B cell (primary cell): ENCODE results near the gene CCDC9. TPM values are rescaled to one million over a fixed set of nuclear protein-coding genes. Genes with fewer than 3 reads are reported as not detected.

Source experiments
- ATAC-seq: fragments of 200-7000 bp; cut with Tn5 transposase; one replicate; pipeline ENCODE4 v1.10.0; 2021; ENCODE audit warnings: low read depth, mild to moderate bottlenecking, moderate number of reproducible peaks, moderate library complexity
- CTCF ChIA-PET: fragments of 350-600 bp; sonication (Branson Sonifier 250); formaldehyde crosslinking; loops from one replicate; lab custom pipeline; 2021; ENCODE audit warnings: antibody characterized with exemption, inconsistent platforms; lab: Charles Lee
- POLR2A ChIA-PET: fragments of 350-600 bp; sonication (Branson Sonifier 250); formaldehyde crosslinking; loops from one replicate; lab custom pipeline; 2021; ENCODE audit warnings: antibody characterized with exemption; lab: Charles Lee
- DNase-seq: peaks from one replicate; pipeline ENCODE4 v3.0.0; 2013
- H2AFZ ChIP-seq: 2 replicates; pipeline ENCODE4 v1.6.1; 2012; ENCODE audit warnings: mild to moderate bottlenecking, low read depth, low read length; ENCODE audit not compliant: insufficient read depth, poor library complexity, severe bottlenecking
- H3K27ac ChIP-seq, 2 donors: 1 replicate in 1 of 2; 2 replicates in 1 of 2; pipeline ENCODE4 v1.5.1; 2012 to 2013; ENCODE audit warnings: low read length in 2 of 2, mild to moderate bottlenecking in 2 of 2, moderate library complexity in 1 of 2
- H3K27me3 ChIP-seq, 4 experiments: fragments of 200-600 bp in 1 of 4; sonication (generic) in 1 of 4; replicated peaks in 1 of 4; 1 replicate in 2 of 4; 2 replicates in 2 of 4; pipeline versions ENCODE4 v1.6.1 to v1.7.0; 2013 to 2016; ENCODE audit warnings: low read length in 3 of 4, mild to moderate bottlenecking in 2 of 4, mixed read lengths in 1 of 4, moderate library complexity in 1 of 4; ENCODE audit not compliant: insufficient read depth in 4 of 4, control insufficient read depth in 3 of 4; ENCODE audit errors: control extremely low read depth in 1 of 4
- H3K36me3 ChIP-seq, 2 experiments: replicated peaks in 1 of 2; 1 replicate in 1 of 2; 2 replicates in 1 of 2; pipeline versions ENCODE4 v1.6.1 to v1.7.1; 2013; ENCODE audit warnings: low read length in 1 of 2; ENCODE audit not compliant: insufficient read depth in 2 of 2, control insufficient read depth in 1 of 2; ENCODE audit errors: control extremely low read depth in 1 of 2, extremely low read depth in 1 of 2
- H3K4me1 ChIP-seq, 2 donors: fragments of 200-600 bp in 1 of 2; sonication (generic) in 1 of 2; 1 replicate in 1 of 2; 2 replicates in 1 of 2; pipeline versions ENCODE4 v1.5.1 to v1.6.1; 2013 to 2017; ENCODE audit warnings: low read length in 2 of 2; ENCODE audit not compliant: control insufficient read depth in 2 of 2, insufficient read depth in 2 of 2
- H3K4me2 ChIP-seq: replicated peaks from 2 replicates; pipeline ENCODE3; 2012; ENCODE audit warnings: mild to moderate bottlenecking, low read depth, low read length; ENCODE audit not compliant: poor library complexity, severe bottlenecking
- H3K4me3 ChIP-seq, 5 experiments: fragments of 200-600 bp in 1 of 5; sonication (generic) in 1 of 5; 1 replicate in 3 of 5; 2 replicates in 2 of 5; pipeline versions ENCODE4 v1.5.1 to v1.7.0; 2011 to 2016; ENCODE audit warnings: low read length in 4 of 5, mild to moderate bottlenecking in 4 of 5, low read depth in 2 of 5, control low read depth in 1 of 5, moderate library complexity in 1 of 5; ENCODE audit not compliant: insufficient read depth in 1 of 5; ENCODE audit errors: control extremely low read depth in 1 of 5, extremely low read depth in 1 of 5
- H3K79me2 ChIP-seq: fragments of 200-600 bp; sonication (generic); one replicate; pipeline ENCODE4 v1.6.0; 2016; ENCODE audit warnings: low read length; ENCODE audit not compliant: control insufficient read depth, insufficient read depth
- H3K9ac ChIP-seq: fragments of 200-600 bp; sonication (generic); 2 replicates; pipeline ENCODE4 v1.6.1; 2017; ENCODE audit warnings: mild to moderate bottlenecking, low read length, moderate library complexity
- H3K9me3 ChIP-seq, 3 donors: one replicate each; pipeline versions ENCODE4 v1.6.1 to v1.7.1; 2013; ENCODE audit warnings: low read length in 2 of 3; ENCODE audit not compliant: control insufficient read depth in 2 of 3, insufficient read depth in 1 of 3; ENCODE audit errors: control extremely low read depth in 1 of 3
- H4K20me1 ChIP-seq: 2 replicates; pipeline ENCODE4 v1.6.0; 2012; ENCODE audit warnings: mild to moderate bottlenecking, low read length; ENCODE audit not compliant: insufficient read depth, control insufficient read depth, poor library complexity, severe bottlenecking
- H3K27ac Mint-ChIP-seq: one replicate; pipeline ENCODE4 v1.8.0; 2021; ENCODE audit warnings: mixed read lengths
- H3K27me3 Mint-ChIP-seq: one replicate; pipeline ENCODE4 v1.8.0; 2021; ENCODE audit warnings: mixed read lengths
- H3K4me1 Mint-ChIP-seq: one replicate; pipeline ENCODE4 v1.8.0; 2021; ENCODE audit warnings: mixed read lengths
- H3K4me3 Mint-ChIP-seq: one replicate; pipeline ENCODE4 v1.8.0; 2021; ENCODE audit warnings: mixed read lengths
- H3K9me3 Mint-ChIP-seq: one replicate; pipeline ENCODE4 v1.8.0; 2022; ENCODE audit warnings: mixed read lengths; ENCODE audit not compliant: insufficient read depth
- CTCF ChIP-seq: fragments of 200-600 bp; IDR thresholded peaks from one replicate; pipeline ENCODE4 v1.8.0; 2022; ENCODE audit warnings: antibody characterized with exemption, mild to moderate bottlenecking
- EZH2 ChIP-seq: IDR thresholded peaks from 2 replicates; pipeline ENCODE4 v1.6.1; 2012; ENCODE audit warnings: borderline replicate concordance, low read depth, mild to moderate bottlenecking, moderate library complexity, low read length; ENCODE audit not compliant: insufficient read depth, poor library complexity, severe bottlenecking
- WGBS: methylation state at CpG from one replicate; pipeline ENCODE4 v1.1.5; 2013; ENCODE audit warnings: missing lambda C conversion rate; ENCODE audit not compliant: insufficient coverage; 5-methylcytosine and 5-hydroxymethylcytosine counted together
- intact Hi-C: fragments of 100-400 bp; cut with micrococcal nuclease; formaldehyde crosslinking; loops from one replicate; pipeline ENCODE4 v1.10.0; 2022
- polyA plus RNA-seq: library from polyadenylated mRNA; depleted of rRNA; stranded (reverse); fragments of >200 nt; gene quantifications from 2 replicates; pipeline ENCODE4 v1.2.3, GENCODE V29; 2012
- total RNA-seq, 2 donors: library from RNA; stranded (reverse); fragments of 120-200 nt in 1 of 2; gene quantifications; 1 replicate in 1 of 2; 2 replicates in 1 of 2; pipeline versions ENCODE4 v1.2.3 to v1.2.4, GENCODE V29; 2013 to 2022

CCDC9 gene
- total and polyA plus RNA-seq, 2 donors (not counting 1 experiment from before 2014, with no cell fraction given), result 12.3 to 54.7 TPM

- H3K9ac ChIP-seq, result no peak overlapping the region
- intact Hi-C loops, result loop anchor here (5.0 kb wide), 1 partner anchor 41 kb away; the partner anchor contains the start of gene DHX34
- H3K27ac ChIP-seq, result no peak overlapping the region
- H3K79me2 ChIP-seq, result no peaks in the 10 kb centered on the region
- WGBS, result 92% methylated on average over 2 of the region's 3 CpGs
- Mint-ChIP-seq H3K27me3 (peaks cover 26% of the 10 kb centered on the region), H3K4me1 (peaks cover 12% of the 10 kb centered on the region), H3K9me3 (no peaks in the 10 kb centered on the region), H3K4me3 (no peak overlapping the region), H3K27ac (no peak overlapping the region)
- ATAC-seq (no peak), DNase-seq (no peak)
- H3K4me3 ChIP-seq, result no peak overlapping the region
- ChIA-PET POLR2A (no interaction called here), CTCF (interaction anchor here (0.9 to 3.1 kb wide), 6 partner anchors 9 to 96 kb away, joined by 3 to 19 read pairs (median 4); no protein-coding TSS in a partner anchor)
- no peak overlapping the region for H3K4me2 ChIP-seq
- H3K9me3 ChIP-seq, result peaks cover 0 to 9% (median 0%) of the 10 kb centered on the region in 3 donors
- peaks cover 11% of the 10 kb centered on the region in 2 donors for H3K4me1 ChIP-seq
- peaks cover 0 to 18% (median 2%) of the 10 kb centered on the region in 4 experiments for H3K27me3 ChIP-seq
- H2AFZ ChIP-seq, result no peak overlapping the region
- no peaks in the 10 kb centered on the region for H3K36me3 ChIP-seq
- TF ChIP-seq EZH2, result no peak
- TF ChIP-seq CTCF, result no peak
- H4K20me1 ChIP-seq, result no peaks in the 10 kb centered on the region
Measured at GRCh38 chr19:47306303-47306702, 50.0 kb downstream of the CCDC9 start.

- H3K27me3 Mint-ChIP-seq, result peaks cover 29% of the 10 kb centered on the region
- no peaks in the 10 kb centered on the region for H4K20me1 ChIP-seq
- no peak overlapping the region for H2AFZ ChIP-seq
- DNase-seq (no peak), ATAC-seq (no peak)
- H3K4me1 ChIP-seq, result peaks cover 5% of the 10 kb centered on the region in 2 donors
- intact Hi-C loops, result loop anchor here (5.0 kb wide), 1 partner anchor 38 kb away; the partner anchor contains the start of gene DHX34
- no peak for TF ChIP-seq CTCF
- TF ChIP-seq EZH2, result no peak
- peaks cover 0 to 5% (median 0%) of the 10 kb centered on the region in 3 donors for H3K9me3 ChIP-seq
- H3K4me3 ChIP-seq, result no peak overlapping the region
- 85% methylated on average over 8 of the region's 8 CpGs for WGBS
- no peak overlapping the region for H3K27ac Mint-ChIP-seq
- H3K27ac ChIP-seq, result no peak overlapping the region
- H3K36me3 ChIP-seq, result no peaks in the 10 kb centered on the region
- POLR2A ChIA-PET, result interaction anchor here (0.6 kb wide), 1 partner anchor 35 kb away, joined by 5 read pairs; no protein-coding TSS in a partner anchor
- H3K4me3 Mint-ChIP-seq, result no peak overlapping the region
- no peaks in the 10 kb centered on the region for H3K79me2 ChIP-seq
- H3K9me3 Mint-ChIP-seq, result no peaks in the 10 kb centered on the region
- no peak overlapping the region for H3K4me2 ChIP-seq
- H3K4me1 Mint-ChIP-seq, result peaks cover 4% of the 10 kb centered on the region
- H3K9ac ChIP-seq, result no peak overlapping the region
- H3K27me3 ChIP-seq, result peaks cover 0 to 20% (median 2%) of the 10 kb centered on the region in 4 experiments
- CTCF ChIA-PET, result interaction anchor here (1.2 to 2.0 kb wide), 3 partner anchors 22 to 82 kb away, joined by 3 to 7 read pairs (median 4); no protein-coding TSS in a partner anchor
Measured at GRCh38 chr19:47309038-47309437, 52.7 kb downstream of the CCDC9 start.
